SK-N-SH treated with all-trans-retinoic acid at 6 μM for 48 hours (cell line): ENCODE results near the gene CFAP107.

Experiments used
- ARNTL ChIP-seq: fragments of 450-650 bp; formaldehyde crosslinking; IDR thresholded peaks from 2 replicates; pipeline ENCODE4 v1.5.0; 2020; ENCODE audit warnings: low read depth, mild to moderate bottlenecking, moderate library complexity, borderline replicate concordance
- BACH2 ChIP-seq: fragments of 250-450 bp; sonication (Bioruptor Pico); IDR thresholded peaks from 2 replicates; pipeline ENCODE4 v1.9.0; 2021; ENCODE audit warnings: mild to moderate bottlenecking, borderline replicate concordance
- CREB5 ChIP-seq: fragments of 250-450 bp; sonication (Bioruptor Pico); IDR thresholded peaks from 2 replicates; pipeline ENCODE4 v1.5.1; 2020; ENCODE audit warnings: low read depth, mild to moderate bottlenecking, moderate library complexity
- CSRNP3 ChIP-seq: fragments of 250-450 bp; sonication (Bioruptor Pico); IDR thresholded peaks from 2 replicates; pipeline ENCODE4 v1.5.1; 2021; ENCODE audit warnings: mild to moderate bottlenecking, moderate library complexity
- ESRRG ChIP-seq: fragments of 250-450 bp; sonication (Bioruptor Pico); IDR thresholded peaks from 2 replicates; pipeline ENCODE4 v1.6.1; 2021; ENCODE audit warnings: mild to moderate bottlenecking
- ISL1 ChIP-seq: fragments of 250-450 bp; sonication (Bioruptor Pico); IDR thresholded peaks from 2 replicates; pipeline ENCODE4 v2.1.2; 2022; ENCODE audit warnings: mild to moderate bottlenecking, moderate library complexity
- OSR1 ChIP-seq: fragments of 250-450 bp; sonication (Bioruptor Pico); IDR thresholded peaks from 2 replicates; pipeline ENCODE4 v1.8.0; 2022; ENCODE audit warnings: moderate library complexity, mild to moderate bottlenecking, inconsistent platforms
- POU6F1 ChIP-seq: fragments of 250-450 bp; sonication (Bioruptor Pico); IDR thresholded peaks from 2 replicates; pipeline ENCODE4 v1.8.0; 2021; ENCODE audit warnings: low read depth, mild to moderate bottlenecking, moderate library complexity, borderline replicate concordance
- ZFP3 ChIP-seq: fragments of 250-450 bp; sonication (Bioruptor Pico); IDR thresholded peaks from 2 replicates; pipeline ENCODE4 v1.5.0; 2020; ENCODE audit warnings: mild to moderate bottlenecking, moderate library complexity
- ZFP30 ChIP-seq: fragments of 450-650 bp; formaldehyde crosslinking; IDR thresholded peaks from 2 replicates; pipeline ENCODE4 v1.5.0; 2022; ENCODE audit warnings: mild to moderate bottlenecking, moderate library complexity
- ZNF565 ChIP-seq: fragments of 450-650 bp; formaldehyde crosslinking; conservative IDR thresholded peaks from 2 replicates; pipeline ENCODE4 v1.5.0; 2020; ENCODE audit warnings: low read depth, mild to moderate bottlenecking, moderate library complexity
- ZNF8 ChIP-seq: fragments of 450-650 bp; formaldehyde crosslinking; IDR thresholded peaks from 2 replicates; pipeline ENCODE4 v1.5.0; 2020; ENCODE audit warnings: mild to moderate bottlenecking, moderate library complexity

- TF ChIP-seq BACH2 = no peak
- TF ChIP-seq ZNF8 (CRISPR knock-in tag) = no peak
- no peak for TF ChIP-seq ZFP3 (CRISPR knock-in tag)
- TF ChIP-seq ARNTL (CRISPR knock-in tag) = no peak
- TF ChIP-seq CREB5 (CRISPR knock-in tag) = no peak
- TF ChIP-seq CSRNP3 = no peak
- TF ChIP-seq OSR1 (CRISPR knock-in tag) = no peak
- TF ChIP-seq POU6F1 (CRISPR knock-in tag) = no peak
- no peak for TF ChIP-seq ZFP30
- no peak for TF ChIP-seq ESRRG (CRISPR knock-in tag)
- no peak for TF ChIP-seq ZNF565
- no peak for TF ChIP-seq ISL1 (CRISPR knock-in tag)
Observed at GRCh38 chr1:12708396-12709090, 37.5 kb upstream of the CFAP107 start.
